Skin of body (tissue), 2 donors: ENCODE results near the gene IFT172. TPM values are rescaled to one million over a fixed set of nuclear protein-coding genes. Genes with fewer than 3 reads are reported as not detected.
A peak's percentile ranks its signal among the peaks of the same experiment; 100 is the strongest.
"Not testable (repeated sequence)": the region's sequence is repeated elsewhere in the genome, so short reads cannot be mapped to it uniquely, and the experiment has no call there.

Source experiments
- DNase-seq: peaks from one replicate; lab custom pipeline; 2025; lab: John Stamatoyannopoulos, UW
- total RNA-seq: library from RNA; depleted of rRNA; stranded (reverse); fragments of >200 nt; gene quantifications from one replicate; pipeline ENCODE4 v1.2.3, GENCODE V29; 2014

Gene IFT172, protein sequence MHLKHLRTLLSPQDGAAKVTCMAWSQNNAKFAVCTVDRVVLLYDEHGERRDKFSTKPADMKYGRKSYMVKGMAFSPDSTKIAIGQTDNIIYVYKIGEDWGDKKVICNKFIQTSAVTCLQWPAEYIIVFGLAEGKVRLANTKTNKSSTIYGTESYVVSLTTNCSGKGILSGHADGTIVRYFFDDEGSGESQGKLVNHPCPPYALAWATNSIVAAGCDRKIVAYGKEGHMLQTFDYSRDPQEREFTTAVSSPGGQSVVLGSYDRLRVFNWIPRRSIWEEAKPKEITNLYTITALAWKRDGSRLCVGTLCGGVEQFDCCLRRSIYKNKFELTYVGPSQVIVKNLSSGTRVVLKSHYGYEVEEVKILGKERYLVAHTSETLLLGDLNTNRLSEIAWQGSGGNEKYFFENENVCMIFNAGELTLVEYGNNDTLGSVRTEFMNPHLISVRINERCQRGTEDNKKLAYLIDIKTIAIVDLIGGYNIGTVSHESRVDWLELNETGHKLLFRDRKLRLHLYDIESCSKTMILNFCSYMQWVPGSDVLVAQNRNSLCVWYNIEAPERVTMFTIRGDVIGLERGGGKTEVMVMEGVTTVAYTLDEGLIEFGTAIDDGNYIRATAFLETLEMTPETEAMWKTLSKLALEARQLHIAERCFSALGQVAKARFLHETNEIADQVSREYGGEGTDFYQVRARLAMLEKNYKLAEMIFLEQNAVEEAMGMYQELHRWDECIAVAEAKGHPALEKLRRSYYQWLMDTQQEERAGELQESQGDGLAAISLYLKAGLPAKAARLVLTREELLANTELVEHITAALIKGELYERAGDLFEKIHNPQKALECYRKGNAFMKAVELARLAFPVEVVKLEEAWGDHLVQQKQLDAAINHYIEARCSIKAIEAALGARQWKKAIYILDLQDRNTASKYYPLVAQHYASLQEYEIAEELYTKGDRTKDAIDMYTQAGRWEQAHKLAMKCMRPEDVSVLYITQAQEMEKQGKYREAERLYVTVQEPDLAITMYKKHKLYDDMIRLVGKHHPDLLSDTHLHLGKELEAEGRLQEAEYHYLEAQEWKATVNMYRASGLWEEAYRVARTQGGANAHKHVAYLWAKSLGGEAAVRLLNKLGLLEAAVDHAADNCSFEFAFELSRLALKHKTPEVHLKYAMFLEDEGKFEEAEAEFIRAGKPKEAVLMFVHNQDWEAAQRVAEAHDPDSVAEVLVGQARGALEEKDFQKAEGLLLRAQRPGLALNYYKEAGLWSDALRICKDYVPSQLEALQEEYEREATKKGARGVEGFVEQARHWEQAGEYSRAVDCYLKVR (N-terminal part only)
- total RNA-seq: 25.9 TPM

DNA sequence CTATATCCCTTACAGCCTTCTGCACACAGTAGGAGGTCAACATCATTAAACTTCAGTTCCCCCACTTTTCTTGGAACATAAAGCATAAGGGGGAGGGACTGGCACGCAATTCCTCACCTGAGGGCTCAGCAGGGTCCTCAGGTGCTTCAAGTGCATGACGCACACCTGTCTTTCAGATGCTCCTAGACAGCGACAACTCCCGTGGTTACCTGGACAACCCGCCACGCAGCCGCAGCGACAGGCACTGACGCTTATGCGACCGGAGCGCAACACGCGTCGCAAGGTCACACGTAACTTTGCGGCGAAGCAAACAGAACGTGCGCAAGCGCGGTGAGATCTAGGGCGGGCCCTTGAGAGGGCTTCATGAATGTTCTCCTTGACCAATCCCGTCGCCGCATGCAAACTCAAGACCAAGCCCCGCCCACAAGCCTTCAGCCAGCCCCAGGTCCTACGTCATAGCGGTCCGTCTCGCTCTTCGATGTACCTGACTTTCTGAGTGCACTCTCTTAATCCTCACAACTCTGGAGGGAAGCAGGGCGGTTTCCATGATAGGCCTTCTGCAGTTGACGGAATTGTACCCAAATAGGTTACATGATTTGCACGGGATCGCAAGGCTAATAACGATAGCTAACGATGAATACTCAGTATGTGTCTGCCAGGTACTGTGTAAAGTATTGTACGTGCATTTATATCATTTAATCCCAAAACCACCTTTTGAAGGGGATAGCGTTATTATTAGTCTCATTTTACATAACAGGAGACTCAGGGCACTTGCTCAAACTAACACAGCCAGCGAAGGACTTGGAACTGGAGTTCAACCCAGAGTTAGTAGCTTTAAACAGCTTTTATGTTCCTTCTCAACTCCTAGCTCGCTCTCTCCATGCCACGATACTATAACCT lies at the start of gene IFT172:
IFT172 (minus strand) TSS at position 246 of the 900 bp plus-strand sequence; CDS start at position 156, 90 bp downstream.
- DNase-seq: peak; percentile 98

DNA sequence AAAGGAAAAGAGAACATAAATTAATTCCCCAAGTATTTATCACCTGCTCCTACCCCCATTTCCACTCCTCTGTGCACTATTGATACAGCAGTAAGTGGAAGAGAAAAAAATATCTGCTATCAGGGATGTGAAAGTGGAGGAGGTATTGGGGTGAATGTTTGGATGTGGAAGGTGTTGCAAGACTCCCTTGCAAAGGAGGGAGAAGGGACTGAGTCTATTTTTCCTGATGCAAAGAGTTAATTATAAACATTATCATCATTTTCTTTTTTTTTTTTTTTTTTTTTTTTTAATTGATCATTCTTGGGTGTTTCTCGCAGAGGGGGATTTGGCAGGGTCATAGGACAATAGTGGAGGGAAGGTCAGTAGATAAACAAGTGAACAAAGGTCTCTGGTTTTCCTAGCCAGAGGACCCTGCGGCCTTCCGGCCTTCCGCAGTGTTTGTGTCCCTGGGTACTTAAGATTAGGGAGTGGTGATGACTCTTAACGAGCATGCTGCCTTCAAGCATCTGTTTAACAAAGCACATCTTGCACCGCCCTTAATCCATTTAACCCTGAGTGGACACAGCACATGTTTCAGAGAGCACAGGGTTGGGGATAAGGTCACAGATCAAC lies 49.4 kb upstream of the IFT172 start:
- not testable (repeated sequence) for DNase-seq

DNA sequence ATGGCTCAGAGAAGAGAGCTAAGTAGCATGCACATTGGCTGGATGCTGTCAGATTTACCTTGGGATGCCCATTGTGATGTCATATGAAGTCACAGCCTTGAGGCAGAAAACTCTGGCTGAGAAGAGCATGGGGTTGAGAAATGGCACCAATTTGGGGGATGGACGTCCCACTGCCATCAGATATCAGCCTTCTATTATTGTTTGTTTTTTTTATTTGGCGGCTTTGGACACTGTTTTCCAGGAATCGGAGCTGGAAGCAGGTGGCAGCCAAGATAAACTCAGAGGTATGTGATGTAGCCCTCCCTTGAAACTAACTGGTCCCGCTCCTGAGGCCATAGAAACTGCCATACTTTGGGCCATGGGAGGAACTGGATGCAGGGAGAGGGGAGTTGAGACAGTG lies 47.7 kb upstream of the IFT172 start:
- DNase-seq: no peak

DNA sequence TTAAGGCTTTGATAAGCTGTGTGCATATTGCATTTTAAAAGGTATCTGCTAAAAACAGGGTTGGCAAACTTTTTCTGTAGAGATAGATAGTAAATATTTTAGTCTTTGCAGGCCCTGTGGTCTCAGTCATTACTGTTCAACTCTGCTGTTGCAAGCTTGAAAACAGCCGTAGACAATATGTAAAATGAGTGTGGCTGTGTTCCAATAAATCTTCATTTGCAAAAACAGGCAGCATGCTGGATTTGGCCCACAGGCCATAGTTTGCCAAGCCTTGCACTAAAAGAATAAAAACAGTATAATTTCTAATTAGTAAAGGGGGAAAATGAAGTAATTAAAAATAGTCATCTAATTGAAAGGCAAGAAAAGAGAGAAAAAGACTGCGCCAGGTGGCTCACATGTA lies 42.4 kb upstream of the IFT172 start:
- DNase-seq: no peak

DNA sequence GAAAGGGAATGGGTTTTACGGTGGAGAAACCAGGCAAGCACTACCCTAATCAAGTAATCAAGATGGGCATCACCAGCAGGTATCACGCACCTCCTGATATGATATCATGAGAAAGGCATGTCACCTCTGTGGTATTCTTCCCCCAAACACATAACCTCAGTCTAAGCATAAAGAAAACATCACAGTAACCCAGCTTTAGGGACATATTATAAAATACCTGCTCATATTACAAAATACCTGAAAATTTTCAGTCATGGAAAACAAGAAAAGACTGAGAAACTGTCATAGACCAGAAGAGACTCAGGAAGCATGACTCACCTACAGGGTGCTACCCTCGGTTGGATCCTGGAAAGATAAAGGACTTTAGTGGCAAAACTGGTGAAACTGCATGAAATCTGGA lies 37.6 kb upstream of the IFT172 start:
- no peak for DNase-seq

DNA sequence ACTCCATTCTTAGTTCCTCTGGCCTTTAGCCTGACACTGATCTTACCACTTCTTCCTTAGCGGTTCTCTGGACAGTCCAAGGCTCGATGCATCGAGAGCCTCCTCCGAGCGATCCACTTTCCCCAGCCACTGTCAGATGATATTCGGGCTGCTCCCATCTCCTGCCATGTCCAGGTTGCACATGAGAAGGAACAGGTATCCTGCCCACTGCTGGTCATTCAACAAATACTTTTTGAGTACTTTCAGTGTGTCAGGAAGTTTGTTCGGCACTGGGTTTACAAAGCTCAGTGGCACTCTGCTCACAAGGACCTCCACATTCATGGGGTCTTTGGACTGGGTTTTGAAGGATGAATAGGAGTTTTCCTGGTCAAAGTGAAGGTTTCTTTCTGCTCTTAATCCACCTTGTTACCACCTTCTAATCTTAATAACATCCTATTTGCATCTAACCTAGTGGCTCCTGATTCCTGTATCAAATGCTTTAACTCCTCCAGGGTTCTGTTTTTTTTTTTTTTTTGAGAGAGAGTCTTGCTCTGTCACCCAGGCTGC lies 32.9 kb upstream of the IFT172 start:
- no peak for DNase-seq

DNA sequence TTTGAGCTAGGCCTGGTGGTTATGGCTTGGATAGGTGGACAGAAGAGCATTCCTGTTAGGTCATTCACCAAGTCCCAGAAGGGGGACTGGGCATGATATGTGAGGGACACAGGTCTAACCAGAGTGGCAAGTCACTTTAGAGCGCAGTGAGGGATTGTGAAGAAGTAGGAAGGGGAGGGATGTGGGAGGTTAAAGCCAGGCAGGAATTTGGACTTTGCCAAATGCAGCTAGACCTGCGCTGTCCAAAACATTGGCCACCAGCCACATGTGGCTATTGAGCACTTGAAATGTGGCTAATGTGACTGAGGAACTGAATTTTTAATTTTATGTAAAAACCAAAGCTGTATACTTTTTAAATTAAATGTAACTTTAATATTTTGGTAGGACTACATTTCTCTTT lies 30.8 kb upstream of the IFT172 start:
- no peak for DNase-seq

DNA sequence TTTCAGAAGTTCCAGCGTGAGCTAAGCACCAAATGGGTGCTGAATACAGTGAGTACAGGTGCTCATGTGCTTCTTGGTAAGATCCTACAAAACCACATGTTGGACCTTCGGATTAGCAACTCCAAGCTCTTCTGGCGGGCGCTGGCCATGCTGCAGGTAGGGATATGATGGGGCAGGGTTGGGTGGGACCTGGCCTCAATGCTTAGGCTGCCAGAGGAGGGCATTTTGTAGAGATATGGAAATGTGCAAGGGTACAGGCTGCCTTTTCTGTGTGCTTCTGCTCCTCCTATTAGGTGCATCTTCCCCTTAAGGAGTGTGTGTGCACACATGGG lies 29.2 kb upstream of the IFT172 start:
- DNase-seq: no peak

DNA sequence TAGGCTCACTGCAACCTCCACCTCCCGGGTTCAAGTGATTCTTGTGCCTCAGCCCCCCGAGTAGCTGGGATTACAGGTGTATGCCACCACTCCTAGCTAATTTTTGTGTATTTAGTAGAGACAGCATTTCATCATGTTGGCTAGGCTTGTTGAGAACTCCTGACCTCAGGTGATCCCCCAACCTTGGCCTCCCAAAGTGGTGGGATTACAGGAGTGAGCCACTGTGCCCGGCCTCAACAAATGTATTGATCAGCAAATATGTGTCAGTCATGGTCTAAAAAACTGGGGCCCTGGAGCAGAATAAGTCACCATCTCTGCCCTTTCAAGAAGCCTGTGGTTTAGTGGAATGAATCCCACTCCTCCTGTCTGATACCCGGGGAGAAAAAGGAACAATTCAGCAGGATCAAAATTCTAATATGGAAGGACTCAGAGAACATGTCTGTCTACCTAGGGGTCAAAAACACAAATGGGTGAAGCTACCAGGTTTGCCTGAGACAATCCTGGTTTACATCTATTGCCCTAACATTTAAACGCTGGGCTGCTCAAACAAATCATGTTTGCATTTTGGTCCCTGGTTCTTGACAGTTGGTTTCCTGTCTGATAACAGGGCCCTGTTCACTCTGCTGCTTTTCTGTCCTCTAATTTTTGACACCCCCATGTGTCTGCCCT lies 28.7 kb upstream of the IFT172 start:
- no peak for DNase-seq

DNA sequence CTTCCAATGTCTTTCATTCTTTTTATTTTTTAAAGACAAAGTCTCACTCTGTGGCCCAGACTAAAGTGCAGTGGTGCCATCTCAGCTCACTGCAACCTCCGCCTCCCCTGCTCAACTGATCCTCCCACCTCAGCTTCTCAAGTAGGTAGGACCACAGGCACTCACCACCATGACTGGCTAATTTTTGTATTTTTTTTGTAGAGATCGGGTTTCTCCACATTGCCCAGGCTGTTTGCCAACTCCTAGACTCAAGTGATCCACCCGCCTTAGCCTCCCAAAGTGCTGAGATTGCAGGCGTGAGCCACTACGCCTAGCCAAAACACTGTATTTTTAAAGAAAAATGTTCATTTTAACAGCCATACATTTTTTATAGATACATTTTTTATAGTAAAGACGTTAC lies 19.8 kb upstream of the IFT172 start:
- no peak for DNase-seq

DNA sequence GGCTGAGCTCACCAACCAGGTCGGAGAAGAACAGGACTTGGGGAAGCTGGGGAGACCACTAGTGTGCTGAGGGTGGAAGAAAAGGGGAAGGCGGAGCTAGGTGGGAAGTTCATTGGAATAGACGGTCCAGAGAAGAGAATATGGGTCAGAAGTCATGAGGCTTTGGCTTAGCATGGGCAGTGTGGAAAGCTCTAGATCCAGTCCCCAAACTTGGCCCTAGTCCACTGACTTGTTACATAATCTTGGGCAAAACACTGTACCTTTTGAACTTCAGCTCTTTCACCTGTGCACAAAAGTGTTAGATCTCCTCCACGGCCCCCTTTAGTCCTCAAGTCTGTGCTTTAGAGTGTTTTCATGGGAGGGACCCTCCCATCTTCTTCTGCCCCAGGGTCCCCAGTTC lies 17.8 kb upstream of the IFT172 start:
- no peak for DNase-seq

DNA sequence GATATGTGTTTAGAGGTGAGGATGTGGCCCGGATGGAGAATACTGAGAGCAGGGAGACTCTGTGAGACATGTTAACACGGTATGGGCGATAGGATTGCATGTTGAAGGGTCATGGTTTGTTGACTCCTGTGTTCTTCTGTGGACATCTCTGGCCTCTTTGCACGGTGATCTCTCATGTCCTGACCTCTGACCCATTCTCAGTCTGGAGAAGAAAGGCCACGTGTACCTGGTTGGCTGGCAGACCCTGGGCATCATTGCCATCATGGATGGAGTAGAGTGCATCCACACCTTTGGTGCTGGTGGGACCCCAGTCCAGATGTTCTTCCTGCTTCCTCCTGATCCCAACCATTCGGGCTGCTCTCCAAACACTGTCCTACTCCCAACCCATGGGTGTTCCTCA lies 17.0 kb upstream of the IFT172 start:
- DNase-seq: no peak

DNA sequence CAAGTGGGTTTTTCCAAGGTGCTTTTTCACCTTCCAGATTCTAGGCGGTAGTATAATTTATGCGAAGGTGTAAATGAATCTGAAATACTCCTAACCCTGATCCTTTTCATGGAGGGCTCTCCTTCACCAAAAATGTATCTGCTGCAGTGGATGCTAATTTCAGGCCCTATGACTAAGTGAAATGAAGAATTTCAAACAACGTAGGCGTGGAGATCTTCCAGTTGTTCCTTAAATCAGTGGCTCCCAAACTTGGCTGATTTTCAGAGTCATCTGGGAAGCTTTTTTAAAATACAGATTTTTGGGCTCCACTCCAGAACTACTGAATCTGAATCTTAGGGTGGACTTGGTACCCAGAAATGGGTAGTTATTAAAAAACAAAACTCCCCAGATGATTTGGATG lies 12.6 kb upstream of the IFT172 start:
- DNase-seq: no peak

DNA sequence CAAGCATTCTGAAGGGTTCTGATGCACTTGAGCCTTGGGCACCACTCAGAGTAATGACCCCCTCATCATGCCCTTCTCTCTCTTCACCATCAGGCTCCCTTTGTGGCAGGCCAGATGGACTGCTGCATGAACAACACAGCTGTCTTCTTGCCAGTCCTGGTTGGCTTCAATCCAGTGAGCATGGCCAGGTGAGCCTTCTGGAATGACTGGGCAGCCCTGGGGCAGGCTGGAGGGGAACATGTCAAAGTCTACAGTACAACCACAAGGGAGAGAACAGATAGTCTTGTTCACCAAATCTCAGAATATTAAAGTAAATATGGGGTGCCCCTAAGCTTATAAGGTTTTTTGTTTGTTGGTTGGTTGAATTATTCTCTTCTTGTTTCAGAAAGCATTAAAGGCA lies 11.5 kb upstream of the IFT172 start:
- no peak for DNase-seq

DNA sequence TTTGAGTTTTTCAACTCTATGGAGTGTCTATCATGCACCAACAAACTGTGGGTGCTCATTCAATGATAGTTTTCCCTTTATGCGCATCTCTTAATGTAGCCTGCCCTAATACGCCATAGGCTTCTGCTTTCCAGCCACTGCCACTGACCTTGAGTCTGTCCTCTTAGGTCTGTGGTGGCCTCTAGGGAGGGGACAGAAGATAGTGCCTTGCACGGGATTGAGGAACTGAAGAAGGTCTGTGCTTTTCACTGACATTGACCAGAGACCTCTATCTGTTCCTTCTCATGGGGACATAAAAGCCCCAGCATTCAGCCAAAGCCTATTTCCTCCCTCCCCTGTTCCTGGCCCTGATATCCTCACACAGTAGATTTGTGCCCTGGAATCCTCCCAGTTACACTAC lies 9.4 kb upstream of the IFT172 start:
- no peak for DNase-seq

DNA sequence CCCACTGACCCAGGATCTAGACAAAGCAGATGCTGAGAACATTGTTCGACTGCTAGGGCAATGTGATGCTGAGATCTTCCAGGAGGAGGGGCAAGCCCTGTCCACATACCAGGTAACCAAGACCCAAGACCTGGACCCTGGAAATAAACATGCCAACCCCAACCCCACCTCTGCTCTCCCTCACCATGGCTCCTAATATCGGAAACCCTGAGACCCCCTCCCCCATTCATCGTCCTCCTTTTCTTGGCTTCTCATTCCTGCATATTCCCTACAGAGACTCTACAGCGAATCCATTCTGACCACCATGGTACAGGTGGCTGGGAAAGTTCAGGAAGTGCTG lies 7.7 kb upstream of the IFT172 start:
- no peak for DNase-seq

DNA sequence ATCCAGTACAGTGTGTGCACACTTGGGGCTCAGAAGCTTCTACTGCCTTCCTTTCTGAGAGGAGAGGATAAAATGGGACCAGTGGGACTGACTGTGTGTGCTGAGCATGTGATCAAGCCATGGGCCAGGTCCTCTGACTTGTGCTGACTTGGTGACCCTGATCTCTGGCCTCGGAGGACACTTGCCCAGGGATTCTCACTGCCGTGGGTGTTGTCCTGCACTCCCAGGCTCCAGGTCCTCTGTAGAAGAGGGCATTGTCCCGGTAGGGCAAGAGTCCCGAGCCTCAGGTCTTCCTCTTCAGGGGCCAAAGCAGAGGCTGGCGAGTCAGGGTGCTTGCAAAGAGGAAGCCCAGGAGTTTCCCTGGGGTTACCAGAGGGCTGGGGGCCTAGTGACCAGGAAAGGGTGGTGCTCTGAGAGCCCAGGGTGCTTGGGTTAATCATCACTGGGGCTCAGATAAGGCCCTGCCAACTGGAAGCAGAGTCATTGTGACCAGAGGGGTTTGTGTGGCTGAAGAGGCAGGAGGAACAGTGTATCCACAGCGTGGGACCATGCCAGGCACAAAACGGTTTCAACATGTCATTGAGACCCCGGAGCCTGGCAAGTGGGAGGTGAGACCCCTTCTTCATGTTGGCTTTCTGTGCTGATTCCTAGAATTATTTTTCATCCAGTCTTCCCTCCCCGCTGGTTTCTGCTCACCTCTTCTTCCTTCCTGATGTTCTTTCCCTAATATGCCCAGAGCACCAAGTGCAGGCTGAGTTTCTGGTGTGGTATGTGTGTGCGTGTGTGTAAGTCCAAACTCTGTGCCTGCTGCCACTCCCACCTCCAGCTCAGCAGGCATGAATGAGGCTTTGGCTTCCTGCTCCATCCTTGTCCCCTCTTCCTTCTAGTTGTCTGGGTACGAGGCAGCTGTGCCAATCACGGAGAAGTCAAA lies 7.1 kb upstream of the IFT172 start, which contains the start of gene GCKR:
GCKR (plus strand) TSS at position 483 of the 931 bp plus-strand sequence; CDS start at position 549, 66 bp downstream.
- DNase-seq: no peak

DNA sequence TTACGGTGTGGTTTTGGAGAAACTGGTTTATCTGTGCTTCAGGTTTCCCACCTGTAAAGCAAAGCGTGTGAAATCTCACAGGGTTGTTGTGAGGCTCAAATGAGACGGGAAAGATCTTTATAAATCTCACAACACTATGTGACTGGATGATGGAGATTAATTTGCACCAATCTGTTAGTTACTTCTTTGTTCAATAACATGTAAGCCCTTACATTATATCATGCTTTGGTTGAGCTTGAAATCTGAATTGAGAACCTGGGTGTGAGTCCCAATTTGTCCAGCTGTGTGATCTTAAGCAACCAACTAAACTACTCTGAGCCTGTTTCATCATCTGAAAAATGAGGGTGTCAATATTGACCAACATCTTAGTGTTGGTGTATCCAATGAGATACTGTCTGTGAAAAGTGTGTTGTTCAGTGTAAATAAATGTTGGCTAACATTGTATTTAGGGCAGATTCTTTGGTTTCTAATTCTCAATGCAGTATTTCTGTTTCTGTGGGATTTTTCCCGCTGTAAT lies 6.4 kb upstream of the IFT172 start:
- no peak for DNase-seq
